ENCODE results near the gene SPINT3. TPM values are rescaled to one million over a fixed set of nuclear protein-coding genes. Genes with fewer than 3 reads are reported as not detected.
"Not testable (repeated sequence)": the region's sequence is repeated elsewhere in the genome, so short reads cannot be mapped to it uniquely, and the experiment has no call there.

Gene SPINT3
- total RNA-seq, 1 donor from 2014 or later, result not detected

- no peaks in the 10 kb centered on the region for H3K27me3 ChIP-seq (ENCODE audit: control insufficient read depth, insufficient read depth, low read length)
- no peak for TF ChIP-seq CTCF (IDR thresholded peaks at IDR 0.05; ENCODE audit: insufficient read depth, low read length, severe bottlenecking)
- no peak for FAIRE-seq
Observed at GRCh38 chr20:45487231-45487635, 28.2 kb downstream of the SPINT3 start.

GRCh38 chr20:45485388-45485787 lies 30.0 kb downstream of the SPINT3 start:
- DNase-seq (ENCODE audit: low read depth) (no peak), FAIRE-seq (no peak)
- no peak overlapping the region for H3K4me3 ChIP-seq (ENCODE audit: low read depth, low read length)
- no peaks in the 10 kb centered on the region for H3K36me3 ChIP-seq (ENCODE audit: control insufficient read depth, insufficient read depth, low read length)
- TF ChIP-seq CTCF (IDR thresholded peaks at IDR 0.05; ENCODE audit: insufficient read depth, low read length, severe bottlenecking), result no peak
- H3K27me3 ChIP-seq (ENCODE audit: control insufficient read depth, insufficient read depth, low read length), result peaks cover 3% of the 10 kb centered on the region

More at GRCh38 chr20:45487231-45487635, 28.2 kb downstream of the SPINT3 start:
- Histone ChIP-seq H3K4me3 (ENCODE audit: low read depth, low read length) (no peak overlapping the region), H3K36me3 (ENCODE audit: control insufficient read depth, insufficient read depth, low read length) (no peaks in the 10 kb centered on the region)
- DNase-seq (ENCODE audit: low read depth), result no peak

- peaks cover 3% of the 10 kb centered on the region for H3K27me3 ChIP-seq (ENCODE audit: control insufficient read depth, insufficient read depth, low read length)
- no peak for DNase-seq (ENCODE audit: low read depth)
- no peak for FAIRE-seq
Observed at GRCh38 chr20:45484676-45485075, 30.7 kb downstream of the SPINT3 start.

GRCh38 chr20:45479822-45480221 lies 35.6 kb downstream of the SPINT3 start:
- FAIRE-seq, result no peak
- Histone ChIP-seq H3K27me3 (ENCODE audit: control insufficient read depth, insufficient read depth, low read length) (peaks cover 3% of the 10 kb centered on the region), H3K36me3 (ENCODE audit: control insufficient read depth, insufficient read depth, low read length) (no peaks in the 10 kb centered on the region), H3K4me3 (ENCODE audit: low read depth, low read length) (no peak overlapping the region)
- TF ChIP-seq CTCF (IDR thresholded peaks at IDR 0.05; ENCODE audit: insufficient read depth, low read length, severe bottlenecking), result no peak
- no peak for DNase-seq (ENCODE audit: low read depth)

More at GRCh38 chr20:45484676-45485075, 30.7 kb downstream of the SPINT3 start:
- no peaks in the 10 kb centered on the region for H3K36me3 ChIP-seq (ENCODE audit: control insufficient read depth, insufficient read depth, low read length)
- H3K4me3 ChIP-seq (ENCODE audit: low read depth, low read length), result no peak overlapping the region
- TF ChIP-seq CTCF (IDR thresholded peaks at IDR 0.05; ENCODE audit: insufficient read depth, low read length, severe bottlenecking), result no peak

GRCh38 chr20:45477530-45478148 lies 37.8 kb downstream of the SPINT3 start:
- not testable (repeated sequence) for FAIRE-seq; H3K4me3 ChIP-seq (ENCODE audit: low read depth, low read length); H3K27me3 ChIP-seq (ENCODE audit: control insufficient read depth, insufficient read depth, low read length); H3K36me3 ChIP-seq (ENCODE audit: control insufficient read depth, insufficient read depth, low read length); DNase-seq (ENCODE audit: low read depth)

- H3K36me3 ChIP-seq (ENCODE audit: control insufficient read depth, insufficient read depth, low read length); DNase-seq (ENCODE audit: low read depth); H3K4me3 ChIP-seq (ENCODE audit: low read depth, low read length); FAIRE-seq: not testable (repeated sequence)
- H3K27me3 ChIP-seq (ENCODE audit: control insufficient read depth, insufficient read depth, low read length), result peaks cover 16% of the 10 kb centered on the region
Observed at GRCh38 chr20:45472286-45472685, 43.1 kb downstream of the SPINT3 start.

- H3K27me3 ChIP-seq (ENCODE audit: control insufficient read depth, insufficient read depth, low read length), result peaks cover 16% of the 10 kb centered on the region
- no peaks in the 10 kb centered on the region for H3K36me3 ChIP-seq (ENCODE audit: control insufficient read depth, insufficient read depth, low read length)
- peak overlapping the region; percentile 17 for H3K4me3 ChIP-seq (ENCODE audit: low read depth, low read length)
- DNase-seq (ENCODE audit: low read depth), result no peak
- TF ChIP-seq CTCF (IDR thresholded peaks at IDR 0.05; ENCODE audit: insufficient read depth, low read length, severe bottlenecking), result no peak
- peak; percentile 55 for FAIRE-seq
Observed at GRCh38 chr20:45470937-45471336, 44.5 kb downstream of the SPINT3 start.
